ENCODE measurements around the gene DHRS3.
A peak's percentile ranks its signal among the peaks of the same experiment; 100 is the strongest.
"Not testable (repeated sequence)": the region's sequence is repeated elsewhere in the genome, so short reads cannot be mapped to it uniquely, and the experiment has no call there.

The DHRS3 gene

DNA sequence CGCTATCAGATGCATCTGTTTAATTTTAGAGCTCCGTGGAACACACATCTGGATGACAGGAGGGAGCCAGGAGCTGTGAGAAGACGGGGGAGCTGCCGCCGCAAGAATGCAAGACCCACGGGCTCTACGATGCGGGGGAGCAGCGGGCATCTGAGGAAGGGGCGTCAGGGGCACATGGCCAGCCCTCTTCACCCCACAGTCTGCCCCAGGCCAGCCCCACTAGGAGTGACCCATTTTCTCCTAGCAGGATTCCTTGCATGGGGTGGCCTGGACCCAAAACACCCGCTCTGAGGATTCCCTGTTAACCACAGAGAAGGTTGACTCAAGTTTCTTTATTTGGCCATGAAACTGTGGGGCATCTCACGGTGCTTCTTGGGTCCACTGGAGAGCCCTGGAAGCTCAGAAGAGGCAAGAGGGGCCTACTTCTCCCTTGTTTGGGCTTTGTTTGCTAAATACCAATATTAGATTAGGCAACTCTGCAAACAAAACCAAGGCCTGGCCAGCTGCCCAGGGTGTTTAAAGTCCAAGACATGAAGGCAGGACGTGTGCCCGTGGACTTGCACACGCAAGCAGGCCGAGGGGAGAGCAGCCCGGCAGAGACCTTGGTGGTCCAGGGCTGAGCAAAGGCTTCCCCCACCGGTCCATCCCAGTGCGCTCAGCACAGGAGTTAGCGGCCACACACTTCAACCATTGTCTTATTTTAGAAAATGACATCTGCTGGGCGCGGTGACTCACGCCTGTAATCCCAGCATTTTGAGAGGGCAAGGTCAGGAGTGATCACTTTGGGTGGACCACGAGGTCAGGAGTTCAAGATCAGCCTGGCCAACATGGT lies 89.8 kb downstream of the DHRS3 start:
- Histone ChIP-seq H3K27ac (peak overlapping the region in 1 of 2 donors; percentile 3), H3K4me3 (no peak overlapping the region)
- DNase-seq (ENCODE audit: low spot score): peak; percentile 74
- TF ChIP-seq, protein P1, sequence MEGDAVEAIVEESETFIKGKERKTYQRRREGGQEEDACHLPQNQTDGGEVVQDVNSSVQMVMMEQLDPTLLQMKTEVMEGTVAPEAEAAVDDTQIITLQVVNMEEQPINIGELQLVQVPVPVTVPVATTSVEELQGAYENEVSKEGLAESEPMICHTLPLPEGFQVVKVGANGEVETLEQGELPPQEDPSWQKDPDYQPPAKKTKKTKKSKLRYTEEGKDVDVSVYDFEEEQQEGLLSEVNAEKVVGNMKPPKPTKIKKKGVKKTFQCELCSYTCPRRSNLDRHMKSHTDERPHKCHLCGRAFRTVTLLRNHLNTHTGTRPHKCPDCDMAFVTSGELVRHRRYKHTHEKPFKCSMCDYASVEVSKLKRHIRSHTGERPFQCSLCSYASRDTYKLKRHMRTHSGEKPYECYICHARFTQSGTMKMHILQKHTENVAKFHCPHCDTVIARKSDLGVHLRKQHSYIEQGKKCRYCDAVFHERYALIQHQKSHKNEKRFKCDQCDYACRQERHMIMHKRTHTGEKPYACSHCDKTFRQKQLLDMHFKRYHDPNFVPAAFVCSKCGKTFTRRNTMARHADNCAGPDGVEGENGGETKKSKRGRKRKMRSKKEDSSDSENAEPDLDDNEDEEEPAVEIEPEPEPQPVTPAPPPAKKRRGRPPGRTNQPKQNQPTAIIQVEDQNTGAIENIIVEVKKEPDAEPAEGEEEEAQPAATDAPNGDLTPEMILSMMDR (IDR thresholded peaks at IDR 0.05): no peak

DNA sequence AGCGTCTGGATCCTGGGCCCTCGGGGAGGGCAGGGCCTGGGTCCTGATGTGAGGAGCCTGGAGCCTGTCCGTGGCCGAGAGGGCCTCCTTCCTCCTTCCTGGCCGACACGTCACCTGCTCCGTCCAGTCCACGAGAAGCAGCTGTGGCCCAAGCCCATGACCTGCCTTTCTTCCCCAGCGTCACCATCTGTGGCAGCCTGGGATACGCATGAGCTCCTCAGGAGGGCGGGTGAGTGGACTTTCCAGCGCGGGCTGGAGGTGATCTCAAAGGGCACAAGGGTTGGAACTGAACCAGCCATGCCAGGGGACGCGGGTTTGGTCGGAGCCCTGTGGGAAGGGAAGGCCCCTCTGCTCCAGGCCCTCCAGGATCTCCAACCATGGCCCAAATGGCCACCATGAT lies 90.4 kb downstream of the DHRS3 start:
- no peak overlapping the region for H3K27ac ChIP-seq
- TF ChIP-seq, protein P1 (IDR thresholded peaks at IDR 0.05): no peak
- H3K4me3 ChIP-seq: no peak overlapping the region
- DNase-seq (ENCODE audit: low spot score): no peak

DNA sequence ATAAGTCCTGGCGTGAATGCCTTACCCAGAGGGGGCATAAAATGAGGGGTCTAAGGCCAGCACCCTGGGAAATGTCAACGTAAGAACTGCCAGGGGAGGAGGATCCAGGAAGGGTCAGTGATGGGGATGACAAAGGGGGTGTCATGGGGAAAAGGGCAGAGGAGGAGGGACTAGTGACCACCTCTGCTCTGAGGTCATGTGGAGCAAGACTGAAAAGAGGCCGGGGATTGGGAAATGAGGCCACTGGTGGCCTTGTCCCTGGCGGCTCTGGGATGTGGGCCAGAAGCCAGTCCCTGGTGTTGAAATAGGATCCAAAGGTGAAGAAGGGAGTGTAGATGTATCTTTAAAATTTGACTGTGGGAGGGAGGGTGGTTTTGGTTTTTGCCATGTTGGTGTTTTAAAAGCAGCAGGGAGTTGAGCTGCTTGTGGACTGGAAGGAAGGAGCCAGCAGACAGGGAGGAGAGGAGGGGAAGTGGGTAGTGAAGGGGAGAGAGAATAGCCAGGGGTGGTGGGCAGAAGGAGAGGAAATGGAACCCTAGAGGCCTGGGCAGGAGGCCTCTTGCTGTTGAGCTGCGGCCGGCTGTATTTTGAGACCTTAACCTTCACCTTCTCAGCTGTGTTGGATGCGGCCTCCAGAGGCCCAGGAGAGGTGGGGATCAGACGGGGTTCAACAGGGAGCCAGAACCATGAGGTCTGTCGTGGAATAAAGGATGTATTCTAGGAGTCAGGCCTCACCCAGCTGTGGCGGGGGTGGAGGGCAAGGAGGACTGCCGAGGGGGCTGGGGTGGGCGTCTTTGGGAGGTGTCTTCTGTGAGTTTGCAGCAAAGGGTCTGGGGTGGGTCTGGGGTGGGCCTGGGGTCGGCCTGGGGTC lies 92.5 kb downstream of the DHRS3 start:
- TF ChIP-seq, protein P1 (IDR thresholded peaks at IDR 0.05): no peak
- H3K4me3 ChIP-seq: no peak overlapping the region
- no peak for DNase-seq (ENCODE audit: low spot score)
- H3K27ac ChIP-seq: peak overlapping the region in 1 of 2 donors; percentile 19

DNA sequence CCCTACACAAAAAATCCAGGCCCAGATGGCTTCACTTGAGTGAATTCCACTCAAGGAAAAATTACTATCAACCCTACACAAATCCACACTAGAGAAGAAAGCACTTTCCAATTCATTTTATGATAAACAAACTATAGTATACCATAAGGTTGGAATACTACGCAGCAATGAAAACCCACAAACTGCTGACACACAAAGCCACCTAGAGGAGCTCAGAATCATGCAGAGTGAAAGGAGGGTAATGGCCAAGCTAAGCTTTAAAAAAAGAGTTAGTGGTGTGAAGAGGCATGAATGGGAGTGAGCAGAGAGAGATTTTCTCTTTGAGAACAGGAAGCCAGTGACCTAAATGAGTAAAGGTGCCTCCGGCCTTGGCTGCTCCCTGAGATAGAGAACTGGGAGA lies 93.7 kb downstream of the DHRS3 start:
- Histone ChIP-seq H3K4me3 (no peak overlapping the region), H3K27ac (no peak overlapping the region)
- TF ChIP-seq, protein P1 (IDR thresholded peaks at IDR 0.05): no peak
- DNase-seq (ENCODE audit: low spot score): no peak

DNA sequence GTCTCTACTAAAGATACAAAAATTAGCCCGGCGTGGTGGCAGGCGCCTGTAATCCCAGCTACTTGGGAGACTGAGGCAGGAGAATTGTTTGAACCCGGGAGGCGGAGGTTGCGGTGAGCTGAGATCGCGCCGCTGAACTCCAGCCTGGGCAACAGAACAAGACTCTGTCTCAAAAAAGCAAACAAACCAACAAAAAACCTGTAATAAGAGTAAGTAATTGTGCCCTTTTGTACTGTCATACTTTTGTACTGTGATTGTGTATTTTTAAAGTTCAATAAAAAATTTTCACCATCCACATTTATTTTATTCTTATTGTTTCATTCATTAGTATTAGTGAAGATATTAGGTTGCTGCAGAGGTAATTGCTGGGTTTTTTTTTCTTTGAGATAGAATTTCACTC lies 95.2 kb downstream of the DHRS3 start:
- H3K4me3 ChIP-seq; DNase-seq (ENCODE audit: low spot score); H3K27ac ChIP-seq: not testable (repeated sequence)

DNA sequence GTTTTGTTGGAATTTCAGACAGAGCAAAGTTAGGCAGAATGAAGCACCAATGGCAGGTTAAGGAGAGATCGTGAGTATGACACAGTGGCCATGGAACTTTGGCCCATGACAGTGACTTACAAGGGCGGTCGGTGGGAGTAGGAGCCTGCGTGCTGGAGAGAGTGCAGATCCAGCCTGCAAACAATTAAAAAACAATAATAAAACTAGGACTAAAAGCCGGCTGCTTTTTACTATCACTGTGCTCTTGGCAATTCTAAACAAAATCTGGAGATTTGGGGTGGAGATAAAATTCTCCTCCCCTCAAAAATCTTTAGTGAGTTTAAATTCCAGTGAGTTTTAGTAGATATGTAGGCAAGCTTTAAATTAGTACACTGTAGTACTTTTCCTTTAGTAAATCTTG lies 96.9 kb downstream of the DHRS3 start:
- DNase-seq (ENCODE audit: low spot score): no peak
- Histone ChIP-seq H3K27ac (no peak overlapping the region), H3K4me3 (no peak overlapping the region)
- TF ChIP-seq, protein P1 (IDR thresholded peaks at IDR 0.05): no peak

DNA sequence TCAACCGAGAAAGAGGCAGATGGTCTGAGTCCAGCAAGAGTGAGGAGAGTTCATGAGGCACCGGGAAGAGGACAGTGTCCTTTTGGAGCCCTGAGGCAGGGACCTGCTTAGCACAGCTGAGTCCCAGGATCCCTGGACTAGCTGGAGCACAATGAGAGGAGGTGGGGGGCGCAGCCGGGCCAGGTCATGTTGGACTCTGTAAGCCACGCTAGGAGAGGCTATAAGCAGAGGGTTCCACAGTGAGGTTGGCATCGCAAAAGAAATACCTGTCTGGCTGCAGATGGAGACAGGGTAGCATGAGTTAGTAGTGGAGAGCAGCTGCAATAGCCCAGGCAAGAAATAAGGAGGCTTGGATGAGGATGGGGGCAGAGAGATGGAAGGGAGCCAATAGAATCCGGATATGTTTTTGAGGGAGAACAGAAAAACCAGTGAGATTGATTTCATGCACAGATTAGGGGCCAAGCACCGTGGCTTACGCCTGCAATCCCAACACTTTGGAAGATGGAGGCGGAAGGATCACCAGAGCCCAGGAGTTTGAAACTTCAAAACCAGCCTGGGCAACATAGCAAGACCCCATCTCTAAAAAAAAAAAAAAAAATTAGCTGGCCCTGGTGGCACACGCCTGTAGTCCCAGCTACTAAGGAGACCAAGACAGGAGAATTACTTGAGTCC lies 98.2 kb downstream of the DHRS3 start:
- H3K27ac ChIP-seq: peak overlapping the region in 1 of 2 donors; percentile 34
- TF ChIP-seq, protein P1 (IDR thresholded peaks at IDR 0.05): no peak
- peak overlapping the region; percentile 46 for H3K4me3 ChIP-seq
- DNase-seq (ENCODE audit: low spot score): no peak

Measured in coronary artery (tissue), 2 donors.